ENCODE data around the gene EIF2B2.

GRCh38 chr14:74975059-74975810 is 27.5 kb upstream of the EIF2B2 start:
- TF ChIP-seq CTCF (conservative IDR thresholded peaks at IDR 0.05) (no peak), EZH2 (IDR thresholded peaks at IDR 0.05; ENCODE audit: low read depth) (no peak)

Measured in PC-9 (cell line).